DMS53 treated with DMSO at 0.1 percent for 48 hours (cell line): ENCODE data around the gene WDR47.
"Not testable (repeated sequence)": the region's sequence is repeated elsewhere in the genome, so short reads cannot be mapped to it uniquely, and the experiment has no call there.

Experiments
- DNase-seq: peaks from one replicate; lab custom pipeline; 2025; ENCODE audit not compliant: unreplicated experiment; lab: John Stamatoyannopoulos, UW

The WDR47 gene

DNA sequence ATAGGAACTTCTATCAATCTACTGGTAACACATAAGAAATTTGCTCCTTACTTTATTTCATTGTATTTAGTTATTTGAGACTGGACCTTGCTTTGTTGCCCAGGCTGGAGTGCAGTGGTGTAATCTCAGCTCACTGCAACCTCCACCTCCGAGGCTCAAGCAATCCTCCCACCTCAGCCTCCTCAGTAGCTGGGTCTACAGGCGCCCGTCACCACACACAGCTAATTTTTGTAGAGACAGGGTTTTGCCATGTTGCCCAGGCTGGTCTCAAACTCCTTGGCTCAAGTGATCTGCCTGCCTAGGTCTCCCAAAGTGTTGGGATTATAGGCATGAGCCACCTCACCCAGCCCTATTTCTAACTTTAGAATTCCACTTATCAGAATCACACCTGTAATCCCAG is 10.2 kb upstream of the WDR47 start:
- DNase-seq: not testable (repeated sequence)

DNA sequence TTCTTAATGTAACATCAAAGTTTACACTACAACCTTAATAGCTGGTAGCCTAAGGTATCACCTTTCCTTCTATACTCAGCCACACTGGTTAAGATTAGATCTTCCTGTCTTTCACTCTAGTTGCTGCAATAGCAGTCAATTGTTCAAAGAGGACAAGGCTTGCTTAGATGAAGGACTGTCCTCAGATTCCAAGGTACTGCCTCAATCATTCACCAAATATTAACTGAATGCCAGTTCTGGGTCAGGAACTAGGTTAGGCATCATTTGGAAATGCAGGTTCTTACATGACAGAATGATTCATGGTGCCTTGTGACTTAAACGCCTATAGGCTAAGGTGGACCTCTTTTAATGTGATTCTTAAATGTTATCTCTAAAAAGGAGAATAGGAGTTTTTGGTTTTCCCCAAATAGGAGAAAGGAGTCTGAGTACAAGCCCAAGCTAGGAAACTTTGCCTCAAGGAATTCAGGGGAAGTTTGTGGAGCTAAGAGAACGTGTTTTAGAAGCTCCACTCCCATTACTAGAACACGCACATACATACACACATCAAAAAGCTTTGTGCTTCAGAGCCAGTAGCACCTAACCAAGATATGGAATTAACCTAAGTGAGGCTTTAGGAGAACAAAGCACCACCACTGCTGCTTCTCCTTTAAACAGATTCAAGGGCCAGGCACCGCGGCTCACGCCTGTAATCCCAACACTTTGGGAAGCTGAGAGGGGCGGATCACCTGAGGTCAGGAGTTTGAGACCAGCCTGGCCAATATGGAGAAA is 8.5 kb upstream of the WDR47 start:
- no peak for DNase-seq

DNA sequence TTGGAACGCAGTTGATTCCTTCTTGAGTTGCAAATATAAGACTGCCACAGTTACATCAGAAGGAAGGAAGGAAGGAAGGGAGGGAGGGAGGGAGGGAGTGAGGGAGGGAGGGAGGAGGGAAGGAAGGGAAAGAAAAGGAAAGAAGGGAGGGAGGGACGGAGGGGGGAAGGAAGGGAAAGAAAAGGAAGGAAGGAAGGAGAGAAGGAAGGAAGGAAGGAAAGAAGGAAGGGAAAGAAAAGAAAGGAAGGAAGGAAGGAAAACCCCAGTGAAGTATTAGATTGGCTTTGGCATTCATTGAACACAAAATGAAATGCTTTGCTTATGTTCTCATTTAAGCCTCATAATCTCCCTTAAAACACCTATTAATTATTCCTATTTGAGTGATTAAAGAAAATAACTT is 6.4 kb upstream of the WDR47 start:
- no peak for DNase-seq

DNA sequence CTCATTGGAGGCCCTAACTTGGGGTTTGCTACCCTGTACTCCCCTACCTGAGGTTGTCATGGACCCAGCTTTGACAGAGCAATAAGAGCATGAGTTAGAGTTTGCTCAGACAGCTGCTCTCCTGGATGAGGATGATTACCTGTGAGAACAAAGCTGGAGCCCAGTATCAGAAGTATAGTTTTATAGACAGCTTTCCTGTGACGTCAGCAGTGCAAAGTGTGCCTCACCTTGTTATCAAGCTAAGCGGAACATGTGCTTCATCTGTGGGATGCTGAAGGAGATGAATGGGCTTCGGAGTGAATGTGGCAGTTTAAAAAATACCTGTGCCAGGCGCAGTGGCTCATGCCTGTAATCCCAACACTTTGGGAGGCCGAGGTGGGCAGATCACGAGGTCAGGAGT is 5.4 kb upstream of the WDR47 start:
- no peak for DNase-seq

DNA sequence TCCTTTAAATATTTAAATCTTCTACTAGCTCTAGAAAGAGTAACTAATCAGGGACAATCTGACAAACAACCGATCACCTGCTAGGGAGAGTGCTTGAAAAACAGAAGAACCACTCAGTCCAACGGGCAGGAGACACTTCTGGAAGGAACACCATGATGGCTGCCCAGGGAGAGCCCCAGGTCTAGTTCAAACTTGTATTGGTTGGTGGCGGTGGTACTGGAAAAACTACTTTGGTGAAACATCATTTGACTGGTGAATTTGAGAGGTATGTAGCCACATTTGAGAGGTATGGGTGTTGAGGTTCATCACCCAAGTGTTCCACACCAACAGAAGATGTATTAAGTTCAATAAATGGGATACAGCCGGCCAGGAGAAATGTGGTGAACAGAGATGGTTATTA is 4.8 kb upstream of the WDR47 start:
- no peak for DNase-seq

DNA sequence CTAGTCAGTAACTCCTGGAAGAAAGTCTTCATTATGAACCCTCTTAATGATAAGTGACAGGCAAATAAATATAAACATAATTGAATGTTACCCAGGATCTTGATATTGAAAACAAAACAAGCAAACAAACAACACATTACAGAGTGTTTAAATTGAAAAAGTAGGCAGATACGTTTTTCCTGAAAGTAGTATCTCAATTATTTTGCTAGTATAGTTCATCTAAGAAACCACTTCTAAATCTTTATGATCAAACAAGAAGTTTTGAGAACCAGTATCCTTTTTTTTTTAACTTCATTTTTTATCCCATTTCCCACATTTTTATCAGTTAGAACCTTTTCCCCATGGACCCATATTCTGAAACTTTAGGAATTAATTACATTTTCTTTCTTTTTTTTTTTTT is 3.7 kb upstream of the WDR47 start:
- DNase-seq: no peak

DNA sequence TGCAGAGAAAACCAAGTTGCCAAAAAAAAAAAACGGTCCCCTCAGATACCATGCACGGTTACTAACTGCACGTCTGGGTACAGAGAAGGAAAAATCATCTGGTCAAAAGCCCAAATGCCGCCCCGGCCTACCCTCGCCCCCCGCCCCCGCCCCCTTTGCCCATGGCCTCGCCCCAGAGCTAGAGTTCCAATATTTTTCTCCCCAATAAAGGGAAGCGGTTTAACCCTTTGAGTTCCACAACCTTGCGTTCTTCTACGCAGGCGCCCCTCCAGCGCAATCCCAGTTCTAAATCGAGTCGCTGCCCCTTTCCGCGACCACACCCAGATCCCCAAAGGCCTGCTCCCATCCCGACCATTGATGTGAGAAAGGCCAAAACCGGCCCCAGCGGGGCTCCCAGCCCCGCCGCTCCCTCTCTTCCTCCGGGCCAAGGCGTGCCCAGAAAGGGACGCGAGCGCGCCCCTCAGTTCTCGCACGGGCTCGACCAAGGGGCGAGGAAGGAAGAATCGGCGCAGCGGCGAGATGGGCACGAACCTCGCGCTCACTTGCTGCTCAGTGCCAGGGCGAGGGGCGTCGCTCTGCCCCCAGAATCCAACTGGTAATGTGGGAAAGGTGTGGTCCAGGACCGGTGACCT is 797 bp downstream of the WDR47 start:
- no peak for DNase-seq

DNA sequence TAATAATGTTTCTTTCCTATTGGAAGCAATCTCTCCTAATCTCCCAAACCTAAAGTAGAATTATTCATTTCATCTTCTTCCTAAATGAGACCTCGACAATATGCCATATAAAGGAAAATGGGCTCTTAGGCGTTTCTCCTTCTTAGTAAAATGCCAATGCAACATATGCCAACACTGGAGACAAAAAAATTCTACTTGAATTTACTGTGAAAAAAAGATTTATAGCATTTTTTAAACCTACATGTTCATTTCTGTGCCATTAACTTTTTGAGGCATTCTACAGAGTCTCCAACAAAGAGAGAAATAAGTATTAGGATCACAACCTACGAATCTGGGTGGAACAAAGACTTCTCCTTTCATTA is 1.3 kb downstream of the WDR47 start:
- DNase-seq: no peak

DNA sequence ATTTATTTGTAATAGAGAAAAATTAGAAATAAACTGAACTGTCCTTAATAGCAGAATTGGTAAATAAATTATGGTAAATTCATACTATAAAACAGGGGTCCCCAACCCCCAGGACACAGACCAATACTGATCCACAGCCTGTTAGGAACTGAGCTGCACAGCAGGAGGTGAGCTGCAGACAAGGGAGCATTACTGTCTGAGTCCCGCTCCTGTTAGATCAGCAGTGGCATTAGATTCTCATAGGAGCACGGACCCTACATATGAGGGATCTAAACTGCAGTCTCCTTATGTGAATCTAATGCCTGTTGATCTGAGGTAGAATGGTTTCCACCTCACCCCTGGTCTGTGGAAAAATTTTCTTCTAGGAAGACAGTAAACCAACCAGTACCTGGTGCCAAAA is 7.5 kb downstream of the WDR47 start:
- DNase-seq: no peak

DNA sequence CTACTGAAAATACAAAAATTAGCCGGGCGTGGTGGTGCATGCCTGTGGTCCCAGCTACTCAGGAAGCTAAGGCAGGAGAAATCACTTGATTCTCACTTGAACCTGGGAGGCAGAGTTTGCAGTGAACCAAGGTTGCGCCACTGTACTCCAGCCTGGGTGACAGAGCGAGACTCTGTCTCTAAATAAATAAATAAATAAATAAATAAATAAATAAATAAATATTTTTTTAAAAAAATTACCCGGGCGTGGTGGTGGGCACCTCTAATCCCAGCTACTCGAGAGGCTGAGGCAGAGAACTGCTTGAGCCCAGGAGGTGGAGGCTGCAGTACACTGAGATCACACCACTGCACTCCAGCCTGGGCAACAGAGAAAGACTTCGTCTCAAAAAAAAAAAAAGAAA is 12.4 kb downstream of the WDR47 start:
- not testable (repeated sequence) for DNase-seq

DNA sequence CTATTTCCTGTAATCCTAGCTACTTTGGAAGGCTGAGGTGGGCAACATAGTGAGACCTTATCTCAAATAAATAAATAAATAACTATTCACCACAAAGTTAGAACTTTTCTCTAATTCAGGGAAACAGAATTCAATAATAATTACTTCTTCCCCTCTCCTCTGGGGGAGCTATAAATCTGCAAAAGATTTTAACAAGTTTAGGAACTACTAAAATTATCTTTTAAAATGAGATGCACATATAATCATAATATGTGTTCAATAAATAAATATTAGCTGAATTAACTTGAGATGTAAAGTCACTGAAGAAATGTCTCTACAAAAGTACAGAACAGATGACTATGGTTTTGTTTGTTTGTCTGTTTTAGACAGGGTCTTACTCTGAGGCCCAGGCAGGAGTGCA is 14.1 kb downstream of the WDR47 start:
- DNase-seq: no peak

DNA sequence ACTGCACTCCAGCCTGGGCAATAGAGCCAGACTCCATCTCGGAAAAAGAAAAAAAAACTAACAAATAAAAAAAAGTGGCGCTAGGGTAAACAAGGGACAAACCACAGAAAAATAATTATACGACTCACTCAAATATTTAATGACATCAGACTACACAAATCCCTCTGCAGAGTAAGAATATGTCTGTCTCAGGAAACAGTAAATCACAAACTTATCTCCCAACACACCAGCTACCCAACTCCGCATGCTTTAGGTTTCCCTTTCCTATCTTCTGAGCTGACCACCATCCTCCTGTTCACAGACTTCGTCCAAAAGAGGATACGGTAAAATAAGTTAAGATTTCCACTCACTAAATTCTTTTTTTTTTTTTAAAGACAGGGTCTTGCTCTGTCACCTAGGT is 16.2 kb downstream of the WDR47 start:
- no peak for DNase-seq

DNA sequence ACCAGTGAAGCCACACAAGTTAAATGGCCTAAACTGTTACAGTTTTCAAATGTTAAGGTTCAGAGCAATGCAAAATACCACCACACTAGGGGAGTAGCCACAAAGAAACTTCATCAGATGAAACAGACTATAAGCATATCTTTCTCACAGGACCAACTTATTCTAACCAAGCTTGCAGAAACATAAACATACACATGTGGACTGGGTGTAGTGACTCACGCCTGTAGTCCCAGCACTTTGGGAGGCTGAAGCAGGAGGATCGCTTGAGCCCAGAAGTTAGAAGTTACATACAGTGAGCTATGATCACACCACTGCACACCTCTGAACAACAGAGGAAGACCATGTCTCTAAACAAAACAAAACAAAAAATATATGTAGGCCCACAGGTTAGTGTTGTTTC is 17.3 kb downstream of the WDR47 start:
- DNase-seq: no peak

DNA sequence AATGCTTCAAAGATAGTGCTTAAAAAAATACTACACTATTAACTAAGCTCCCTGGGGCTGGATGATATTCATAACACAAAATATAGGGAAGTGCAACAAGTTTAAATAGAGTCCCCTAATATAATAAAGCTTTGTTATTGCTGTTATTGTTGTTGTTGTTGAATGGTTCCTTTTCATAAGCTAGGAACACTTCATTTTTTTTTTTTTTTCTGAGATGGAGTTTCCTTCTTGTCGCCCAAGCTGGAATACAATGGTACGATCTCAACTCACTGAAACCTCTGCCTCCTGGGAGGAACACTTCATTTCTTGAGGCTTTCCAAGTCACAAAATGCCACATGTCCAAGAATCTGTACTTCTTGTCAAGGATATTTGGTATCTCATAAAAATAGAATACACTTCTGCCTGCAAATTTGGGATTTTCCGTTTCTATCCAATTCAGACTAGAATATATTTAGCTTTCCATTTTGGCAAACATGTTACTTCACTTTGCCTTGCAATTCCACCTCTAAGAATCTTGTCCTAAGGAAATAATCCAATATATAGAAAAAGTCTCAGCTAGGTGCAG is 21.1 kb downstream of the WDR47 start:
- no peak for DNase-seq

DNA sequence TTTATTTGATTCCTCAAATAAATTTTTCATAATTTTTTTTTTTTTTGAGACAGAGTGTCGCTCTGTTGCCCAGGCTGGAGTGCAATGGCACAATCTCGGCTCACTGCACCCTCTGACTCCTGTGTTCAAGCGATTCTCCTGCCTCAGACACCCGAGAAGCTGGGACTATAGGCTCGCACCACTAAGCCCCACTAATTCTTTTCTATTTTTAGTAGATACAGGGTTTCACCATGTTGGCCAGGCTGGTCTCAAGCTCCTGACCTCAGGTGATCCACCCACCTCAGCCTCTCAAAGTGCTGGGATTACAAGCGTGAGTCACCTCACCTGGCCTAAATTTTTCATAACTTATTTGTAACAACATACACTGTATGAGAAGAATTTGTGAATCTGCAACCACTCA is 24.2 kb downstream of the WDR47 start:
- DNase-seq: not testable (repeated sequence)

DNA sequence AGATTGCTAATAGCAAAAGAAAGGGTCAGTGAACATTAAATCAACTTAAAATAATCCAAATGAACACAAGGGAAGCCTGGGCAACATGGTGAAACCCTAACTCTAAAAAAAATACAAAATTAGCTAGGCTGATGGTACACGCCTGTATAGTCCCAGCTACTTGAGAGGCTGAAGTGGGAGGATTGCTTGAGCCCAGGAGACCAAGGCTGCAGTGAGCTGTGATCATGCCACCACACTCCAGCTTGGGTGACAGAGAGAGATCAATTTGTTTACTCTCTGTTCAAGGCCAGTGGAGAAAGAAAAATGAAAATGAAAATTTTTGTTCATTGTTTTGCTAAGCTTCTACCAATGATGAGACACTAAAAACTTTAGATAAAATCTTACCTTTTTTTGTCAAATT is 24.8 kb downstream of the WDR47 start:
- no peak for DNase-seq

DNA sequence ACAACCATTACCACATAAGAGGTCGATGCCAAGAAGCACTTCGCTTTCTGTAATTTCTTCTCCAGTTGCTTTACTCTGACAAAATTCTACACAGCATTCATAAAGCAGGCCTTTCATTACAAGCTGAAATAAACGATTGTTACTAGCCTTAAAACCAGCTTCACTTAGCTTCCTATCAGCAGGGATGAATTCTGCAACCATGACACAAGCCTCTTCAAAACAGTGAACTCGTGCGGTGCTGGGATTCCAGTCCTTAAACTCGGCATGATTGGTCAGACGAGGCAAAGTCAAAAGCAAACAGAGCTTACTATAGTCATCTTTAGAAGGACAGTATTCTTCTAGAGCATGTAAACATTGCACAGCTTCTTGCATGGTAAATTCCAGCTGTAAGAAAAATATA is 30.6 kb downstream of the WDR47 start:
- DNase-seq: no peak

DNA sequence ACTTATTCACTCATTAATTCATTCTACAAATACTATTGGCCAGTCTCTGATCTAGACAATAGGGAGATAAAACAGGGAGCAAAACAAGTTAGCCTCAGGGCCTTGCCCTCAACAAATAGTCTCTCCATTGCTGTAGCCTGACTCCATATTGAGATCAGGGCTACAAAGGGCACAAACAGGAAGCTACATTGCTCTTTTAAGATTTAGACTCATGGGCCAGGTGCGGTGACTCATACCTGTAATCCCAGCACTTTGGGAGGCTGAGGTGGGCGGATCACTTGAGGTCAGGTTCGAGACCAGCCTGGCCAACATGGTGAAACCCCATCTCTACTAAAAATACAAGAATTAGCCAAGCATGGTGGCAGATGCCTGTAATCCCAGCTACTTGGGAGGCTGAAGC is 45.3 kb downstream of the WDR47 start:
- not testable (repeated sequence) for DNase-seq

DNA sequence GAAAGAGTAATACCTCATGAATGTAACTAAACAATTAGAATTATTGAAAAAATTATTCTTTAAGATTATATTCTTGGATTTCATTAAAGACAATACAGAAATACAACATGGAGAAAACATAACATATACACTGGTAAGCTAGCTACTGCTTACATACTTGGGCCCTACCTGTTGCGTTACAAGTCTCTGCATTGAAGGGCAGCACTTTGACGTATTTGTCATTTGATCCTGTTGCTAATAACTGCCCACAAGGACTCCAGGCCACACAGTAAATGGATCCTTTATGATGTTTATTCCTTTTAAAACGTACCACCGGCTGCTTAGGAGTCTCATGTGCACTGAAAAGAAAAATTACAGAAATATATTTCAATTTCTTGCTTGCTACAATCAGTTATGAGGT is 58.8 kb downstream of the WDR47 start:
- no peak for DNase-seq

DNA sequence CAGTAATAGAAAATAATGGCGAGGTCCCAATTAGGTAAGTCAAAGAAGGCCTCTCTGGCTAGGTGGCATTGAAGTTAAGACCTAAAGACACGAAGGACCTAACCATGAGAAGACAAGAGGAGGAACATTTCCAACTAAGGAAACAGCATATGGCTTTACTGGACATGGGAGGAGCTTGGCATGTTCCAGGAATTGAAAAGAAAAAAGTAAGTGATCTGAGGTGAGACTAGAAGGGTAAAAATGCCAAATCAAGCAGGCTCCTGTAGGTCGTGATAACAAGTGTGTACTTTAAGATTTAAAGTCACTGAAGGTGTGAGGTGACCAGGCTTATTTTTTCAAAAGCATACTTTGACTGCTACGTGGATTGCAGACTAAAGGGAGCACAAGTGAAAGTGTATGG is 65.2 kb downstream of the WDR47 start:
- DNase-seq: no peak

DNA sequence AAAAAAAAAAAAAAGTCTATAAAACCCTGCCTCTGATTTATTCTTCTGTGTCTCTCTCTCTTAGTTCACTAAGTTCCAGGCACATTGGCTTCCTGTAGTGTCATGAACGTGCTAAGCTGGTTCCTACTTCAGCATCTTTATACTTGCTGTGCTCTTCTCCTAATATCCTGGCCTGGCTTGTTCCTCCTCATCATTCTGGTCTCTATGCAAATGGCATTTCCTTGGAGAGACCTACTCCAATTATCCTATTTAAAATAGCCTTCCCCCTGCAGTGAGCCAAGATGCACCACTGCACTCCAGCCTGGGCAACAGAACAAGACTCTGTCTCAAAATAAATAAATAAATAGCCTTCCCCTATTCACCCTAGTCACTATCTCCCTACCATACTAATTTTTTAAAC is 69.0 kb downstream of the WDR47 start:
- no peak for DNase-seq

DNA sequence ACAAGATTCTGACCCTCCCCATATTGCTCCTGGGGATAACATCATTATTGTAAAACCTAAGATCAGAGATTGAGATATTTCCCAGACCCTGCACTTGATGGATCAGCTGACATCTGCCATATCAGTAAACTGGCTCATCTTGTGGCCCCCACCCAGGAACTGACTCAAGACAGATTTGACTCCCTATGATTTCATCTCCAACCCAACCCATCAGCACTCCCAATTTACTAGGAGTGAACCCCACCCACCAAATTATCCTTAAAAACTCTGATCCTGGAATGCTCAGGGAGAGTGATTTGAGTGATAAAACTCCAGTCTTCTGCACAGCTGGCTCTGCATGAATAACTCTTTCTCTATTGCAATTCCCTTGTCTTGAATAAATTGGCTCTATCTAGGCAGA is 72.6 kb downstream of the WDR47 start:
- DNase-seq: no peak
